Adipose tissue (tissue), 3 donors: ENCODE results near the gene FPR3. TPM values are rescaled to one million over a fixed set of nuclear protein-coding genes. Genes with fewer than 3 reads are reported as not detected.

Source experiments
- H3K27ac ChIP-seq: one replicate; pipeline ENCODE4 v1.5.1; 2013; ENCODE audit warnings: low read depth, low read length
- WGBS, 3 donors: extraction: QIAGEN DNeasy Blood & Tissue Kit; methylation state at CpG; one replicate each; pipeline ENCODE4 v1.1.7; 2013; 5-methylcytosine and 5-hydroxymethylcytosine counted together
- polyA plus RNA-seq, 3 donors: library from polyadenylated mRNA; stranded (reverse); fragments of 200-250 nt; gene quantifications; one replicate each; pipeline ENCODE4 v1.2.3, GENCODE V29; 2013
- donor health status: healthy with polysubstance abuse.
- donor health status: Bipolar disorder and iron deficiency.
- donor health status: healthy.

FPR3 gene
- polyA plus RNA-seq, 3 donors, result 0.67 to 4.5 (median 1.6) TPM

DNA sequence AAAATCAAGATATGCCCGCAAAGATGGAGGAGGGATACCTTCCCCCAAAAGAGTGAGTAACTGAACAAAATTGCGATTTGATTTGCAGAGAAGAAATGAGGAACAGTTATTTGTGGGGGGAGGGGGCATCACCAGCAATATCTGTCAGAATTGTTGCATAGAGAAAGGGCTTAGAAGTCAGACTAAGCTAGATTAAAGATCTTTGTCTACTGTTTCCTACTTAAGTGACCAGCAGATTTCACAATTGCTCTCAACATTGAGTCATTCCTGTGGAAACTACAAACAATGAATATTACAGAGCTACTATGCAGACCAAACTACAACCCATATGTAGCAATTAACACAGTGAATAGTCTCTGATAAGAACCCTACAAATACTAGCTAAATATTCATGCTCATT is 27.4 kb downstream of the FPR3 start:
- 69 to 85% (median 83%) methylated on average over 2 of the region's 2 CpGs for WGBS, 3 donors
- H3K27ac ChIP-seq, result no peak overlapping the region

DNA sequence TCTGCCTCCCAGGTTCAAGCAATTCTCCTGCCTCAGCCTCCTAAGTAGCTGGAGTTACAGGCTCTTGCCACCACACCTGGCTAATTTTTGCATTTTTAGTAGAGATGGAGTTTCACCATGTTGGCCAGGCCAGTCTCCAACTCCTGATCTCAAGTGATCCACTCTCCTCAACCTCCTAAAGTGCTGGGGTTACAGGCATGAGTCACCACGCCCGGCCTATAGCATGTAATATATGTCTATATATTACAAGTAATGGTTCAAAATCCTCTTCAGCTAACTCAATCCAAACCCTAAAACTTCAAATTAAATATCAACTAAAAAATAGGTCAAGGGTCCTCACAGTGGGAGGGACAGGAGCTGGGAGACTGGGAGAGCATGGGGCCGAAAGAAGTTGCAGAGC is 28.0 kb downstream of the FPR3 start:
- 92 to 94% (median 93%) methylated on average over 3 of the region's 3 CpGs for WGBS, 3 donors
- H3K27ac ChIP-seq, result no peak overlapping the region

DNA sequence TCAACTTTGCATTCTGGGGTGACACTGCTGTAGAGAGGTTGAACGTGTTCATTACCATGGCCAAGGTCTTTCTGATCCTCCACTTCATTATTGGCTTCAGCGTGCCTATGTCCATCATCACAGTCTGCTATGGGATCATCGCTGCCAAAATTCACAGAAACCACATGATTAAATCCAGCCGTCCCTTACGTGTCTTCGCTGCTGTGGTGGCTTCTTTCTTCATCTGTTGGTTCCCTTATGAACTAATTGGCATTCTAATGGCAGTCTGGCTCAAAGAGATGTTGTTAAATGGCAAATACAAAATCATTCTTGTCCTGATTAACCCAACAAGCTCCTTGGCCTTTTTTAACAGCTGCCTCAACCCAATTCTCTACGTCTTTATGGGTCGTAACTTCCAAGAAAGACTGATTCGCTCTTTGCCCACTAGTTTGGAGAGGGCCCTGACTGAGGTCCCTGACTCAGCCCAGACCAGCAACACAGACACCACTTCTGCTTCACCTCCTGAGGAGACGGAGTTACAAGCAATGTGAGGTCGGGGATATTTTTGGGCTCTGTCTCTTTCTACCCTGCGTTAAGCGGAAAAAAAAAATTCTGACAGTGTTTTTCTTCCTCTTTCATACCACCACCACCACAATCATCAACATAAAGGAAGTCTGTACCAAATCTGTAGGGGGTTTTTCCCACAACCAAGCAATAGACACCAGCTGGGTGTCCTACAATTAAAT is 29.5 kb downstream of the FPR3 start:
- H3K27ac ChIP-seq, result no peak overlapping the region
- WGBS, 3 donors, result 72 to 87% (median 81%) methylated on average over 13 of the region's 13 CpGs

DNA sequence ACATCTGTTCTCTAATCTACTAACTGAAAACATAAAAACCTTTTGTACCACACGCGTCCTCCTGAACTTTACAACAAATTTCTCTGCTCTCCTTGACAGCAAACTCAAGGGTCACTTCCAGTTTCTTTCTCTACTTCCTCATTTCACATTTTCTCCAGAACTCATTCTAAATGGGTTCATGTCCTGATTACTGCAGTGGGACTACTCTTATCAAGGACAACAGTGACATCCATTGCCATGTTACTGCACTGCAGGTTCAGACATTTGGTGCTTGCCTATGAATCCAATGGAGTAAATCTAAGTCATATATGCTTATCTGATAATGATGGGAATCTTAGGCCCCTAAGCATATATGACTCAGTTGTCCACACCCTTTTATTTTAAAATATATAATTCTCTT is 35.3 kb downstream of the FPR3 start:
- WGBS, 3 donors, result 72 to 89% (median 80%) methylated on average over 2 of the region's 2 CpGs
- no peak overlapping the region for H3K27ac ChIP-seq

DNA sequence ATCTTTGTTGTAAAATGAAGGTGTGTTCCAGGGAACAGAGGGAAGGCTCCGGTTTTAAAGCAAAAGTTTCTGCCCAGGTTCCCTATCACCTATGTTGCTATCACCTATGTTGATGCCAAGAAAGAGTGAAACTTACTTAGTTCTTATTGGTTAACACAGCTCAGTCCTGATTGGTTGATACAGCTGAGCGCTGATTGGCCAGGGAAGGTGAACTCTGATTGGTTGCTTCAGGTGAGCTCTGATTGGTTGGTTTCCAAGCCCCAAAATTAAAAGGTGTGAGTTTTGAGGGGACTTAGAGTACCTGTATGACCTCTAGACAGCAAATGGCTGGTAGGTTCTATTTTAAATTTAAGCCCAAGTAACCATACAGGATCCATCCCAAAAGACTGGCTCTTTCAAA is 42.2 kb downstream of the FPR3 start:
- H3K27ac ChIP-seq, result no peak overlapping the region
- 95 to 97% (median 96%) methylated on average over 2 of the region's 2 CpGs for WGBS, 3 donors

DNA sequence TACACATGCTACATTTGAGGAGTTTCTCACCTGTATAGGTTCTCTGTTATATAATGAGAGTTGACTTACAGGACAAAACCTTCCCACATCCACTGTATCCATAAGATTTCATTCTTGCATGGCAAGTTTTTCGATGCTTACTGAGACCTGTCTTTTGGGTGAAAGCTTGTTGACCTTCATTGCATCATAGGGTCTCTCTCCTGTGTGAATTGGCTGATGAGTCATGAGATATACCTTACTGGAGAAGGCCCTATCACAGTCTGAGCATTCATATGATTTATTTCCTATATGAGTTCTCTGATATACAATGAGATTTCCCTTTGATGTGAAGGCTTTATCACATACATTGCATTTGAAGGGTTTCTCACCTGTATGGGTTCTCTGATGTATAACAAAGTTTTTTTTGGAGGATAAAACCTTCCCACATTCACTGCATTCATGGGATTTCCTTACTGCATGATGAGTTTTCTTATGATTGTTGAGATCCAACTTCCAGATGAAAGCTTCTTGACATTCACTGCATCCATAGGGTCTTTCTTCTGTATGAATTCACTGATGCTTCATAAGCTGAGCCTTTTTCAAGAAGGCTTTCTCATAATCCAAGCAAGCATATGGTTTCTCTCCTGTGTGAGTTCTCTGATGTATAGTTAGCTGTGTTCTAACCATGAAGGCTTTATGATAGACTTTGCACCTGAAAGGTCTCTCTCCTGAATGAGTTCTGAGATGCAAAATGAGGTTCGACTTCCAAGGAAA is 67.1 kb downstream of the FPR3 start:
- 94 to 99% (median 96%) methylated on average over 2 of the region's 2 CpGs for WGBS, 3 donors
- no peak overlapping the region for H3K27ac ChIP-seq

DNA sequence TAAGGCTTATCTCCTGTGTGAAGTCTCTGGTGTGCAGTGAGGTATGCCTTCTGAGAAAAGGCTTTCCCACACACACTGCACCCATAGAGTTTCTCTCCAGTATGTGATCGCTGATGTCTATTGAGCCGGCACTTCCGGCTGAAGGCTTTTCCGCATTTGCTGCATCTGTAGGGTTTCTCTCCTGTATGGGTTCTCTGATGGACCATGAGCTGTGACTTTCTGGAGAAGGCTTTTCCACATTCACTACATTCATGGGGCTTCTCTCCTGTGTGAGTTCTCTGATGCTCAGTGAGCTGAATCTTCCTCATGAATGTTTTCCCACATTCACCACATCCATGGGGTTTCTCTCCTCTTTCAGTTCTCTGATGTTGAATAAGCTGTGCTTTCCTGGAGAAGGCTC is 78.1 kb downstream of the FPR3 start:
- WGBS, 3 donors, result 98 to 99% (median 99%) methylated on average over 4 of the region's 4 CpGs
- H3K27ac ChIP-seq, result no peak overlapping the region

Other genes with a start within 250 kb of the FPR3 start
- 1 to 10 TPM; 1.3 to 3.3 (median 1.5) TPM for gene ZNF175, start 223.9 kb upstream of the FPR3 start, polyA plus RNA-seq
- gene SIGLEC5, start 164.8 kb upstream of the FPR3 start, polyA plus RNA-seq, result under 1 TPM in 2 of 3 donors, not detected in 1; 0.34 to 0.71 TPM
- gene SIGLEC14, start 148.3 kb upstream of the FPR3 start, polyA plus RNA-seq, result 1 to 10 TPM; 1.1 to 3.8 (median 3.4) TPM
- 10 to 100 TPM in 2 of 3 donors, 1 to 10 TPM in 1; 4.7 to 38.5 (median 14.3) TPM for gene SPACA6, start 101.8 kb upstream of the FPR3 start, polyA plus RNA-seq
- 10 to 100 TPM in 2 of 3 donors, under 1 TPM in 1; 0.81 to 48.6 (median 17.3) TPM for gene HAS1, start 71.2 kb upstream of the FPR3 start, polyA plus RNA-seq
- gene FPR1, start 43.3 kb upstream of the FPR3 start, polyA plus RNA-seq, result 10 to 100 TPM in 2 of 3 donors, 1 to 10 TPM in 1; 4.4 to 59.0 (median 27.8) TPM
- gene FPR2, start 34.0 kb upstream of the FPR3 start, polyA plus RNA-seq, result 10 to 100 TPM in 1 of 3 donors, 1 to 10 TPM in 2; 1.2 to 10.0 (median 3.9) TPM
- gene ZNF577, start 92.8 kb downstream of the FPR3 start, polyA plus RNA-seq, result 10 to 100 TPM in 1 of 3 donors, 1 to 10 TPM in 2; 6.7 to 11.2 (median 6.8) TPM
- 1 to 10 TPM; 2.8 to 7.0 (median 3.1) TPM for gene ZNF649, start 109.9 kb downstream of the FPR3 start, polyA plus RNA-seq
- 1 to 10 TPM in 2 of 3 donors, under 1 TPM in 1; 0.56 to 3.4 (median 1.6) TPM for gene ZNF613, start 132.3 kb downstream of the FPR3 start, polyA plus RNA-seq
- gene ZNF350, start 191.7 kb downstream of the FPR3 start, polyA plus RNA-seq, result 1 to 10 TPM; 3.9 to 5.6 (median 5.4) TPM
- gene ZNF615, start 213.1 kb downstream of the FPR3 start, polyA plus RNA-seq, result 1 to 10 TPM; 2.5 to 4.2 (median 2.7) TPM
- gene ZNF614, start 233.2 kb downstream of the FPR3 start, polyA plus RNA-seq, result 1 to 10 TPM; 1.8 to 4.3 (median 3.1) TPM